OCI-LY3 (cell line): ENCODE measurements around the gene CFAP92.
"Not testable (repeated sequence)": the region's sequence is repeated elsewhere in the genome, so short reads cannot be mapped to it uniquely, and the experiment has no call there.

Experiments used
- H2AFZ ChIP-seq: fragments of 200-600, 300-600 bp; shearing (Covaris generic); 2 replicates; pipeline ENCODE4 v1.6.0; 2014; ENCODE audit warnings: antibody characterized with exemption, low read depth, low read length
- H3K27ac ChIP-seq: fragments of 200-600, 300-600 bp; sonication (generic); 2 replicates; pipeline ENCODE4 v1.5.1; 2014; ENCODE audit warnings: mild to moderate bottlenecking, low read length, moderate library complexity, mixed read lengths
- H3K27me3 ChIP-seq: fragments of 200-600, 300-600 bp; sonication (generic); 2 replicates; pipeline ENCODE4 v1.6.1; 2014; ENCODE audit warnings: low read depth, low read length, mixed read lengths
- H3K36me3 ChIP-seq: fragments of 200-600, 300-600 bp; sonication (generic); replicated peaks from 2 replicates; pipeline ENCODE3; 2014; ENCODE audit warnings: low read depth, low read length, mixed read lengths
- H3K4me1 ChIP-seq: fragments of 300-600, 200-600 bp; sonication (generic); 2 replicates; pipeline ENCODE4 v1.6.1; 2014; ENCODE audit warnings: low read length, mixed read lengths
- H3K4me2 ChIP-seq: fragments of 200-600, 300-600 bp; sonication (generic); 2 replicates; pipeline ENCODE4 v1.6.1; 2014; ENCODE audit warnings: low read length, mixed read lengths
- H3K4me3 ChIP-seq: fragments of 300-600, 200-600 bp; sonication (generic); 2 replicates; pipeline ENCODE4 v1.5.1; 2014; ENCODE audit warnings: antibody characterized with exemption, mild to moderate bottlenecking, low read length, moderate library complexity
- H3K79me2 ChIP-seq: fragments of 300-600, 200-600 bp; shearing (Covaris generic); 2 replicates; pipeline ENCODE4 v1.6.1; 2014; ENCODE audit warnings: mild to moderate bottlenecking, low read length, mixed read lengths
- H3K9ac ChIP-seq: fragments of 300-600, 200-600 bp; shearing (Covaris generic); 2 replicates; pipeline ENCODE4 v1.6.0; 2014; ENCODE audit warnings: mild to moderate bottlenecking, low read length, moderate library complexity
- H3K9me3 ChIP-seq: fragments of 200-600, 300-600 bp; shearing (Covaris generic); 2 replicates; pipeline ENCODE4 v1.6.1; 2014; ENCODE audit warnings: low read length, mixed read lengths; ENCODE audit not compliant: insufficient read depth
- H4K20me1 ChIP-seq: fragments of 200-600, 300-600 bp; sonication (generic); 2 replicates; pipeline ENCODE4 v1.6.1; 2016; ENCODE audit warnings: low read length, mixed read lengths; ENCODE audit not compliant: insufficient read depth
- CTCF ChIP-seq: fragments of 200-600, 300-600 bp; sonication (generic); IDR thresholded peaks from 2 replicates; pipeline ENCODE4 v1.5.1; 2014; ENCODE audit warnings: antibody characterized with exemption, low read length, low read depth
- EZH2phosphoT487 ChIP-seq: fragments of 200-600 bp; shearing (Covaris generic); IDR thresholded peaks from 2 replicates; pipeline ENCODE4 v1.6.1; 2018; ENCODE audit warnings: antibody characterized with exemption, mixed run types, low read depth

The CFAP92 gene

DNA sequence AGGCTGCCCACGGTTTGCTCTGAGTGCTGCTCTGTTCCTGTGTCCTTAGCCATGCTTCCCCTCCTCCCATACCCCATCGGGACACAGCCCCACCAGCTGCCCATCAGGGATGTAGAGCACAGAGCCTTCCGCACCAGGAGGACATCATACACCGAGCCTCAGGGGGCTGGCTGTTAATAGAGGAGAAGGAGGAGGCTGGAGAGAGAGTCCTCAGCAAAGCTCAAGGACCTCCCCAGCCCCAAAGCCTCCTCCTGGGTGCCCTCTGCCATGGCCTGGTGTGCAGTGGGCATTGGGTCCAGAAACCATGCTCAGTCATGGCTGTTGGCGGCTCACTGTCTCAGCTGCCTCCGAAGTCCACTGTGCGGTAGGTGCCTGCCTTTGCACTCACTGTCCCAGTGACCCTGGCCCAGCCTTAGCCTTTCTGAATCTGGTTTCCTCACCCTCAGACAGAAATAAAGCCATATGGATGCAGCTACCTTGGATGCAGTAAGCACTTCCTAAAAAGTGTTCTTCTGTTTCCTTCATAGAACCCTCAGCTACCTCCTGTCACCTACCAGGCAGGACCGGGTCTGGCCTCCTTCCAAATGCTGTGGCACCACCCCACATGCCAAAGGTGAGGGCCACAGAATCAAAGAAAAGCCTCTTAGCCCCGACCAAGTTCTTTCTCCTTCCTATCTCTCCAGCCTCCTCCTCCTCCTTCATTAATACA, 60.5 kb downstream of the CFAP92 start:
- Histone ChIP-seq H3K4me3 (no peak overlapping the region), H3K36me3 (no peaks in the 10 kb centered on the region), H3K9me3 (peaks cover 7% of the 10 kb centered on the region; the same call in 1 of the 2 replicates), H3K9ac (no peak overlapping the region), H3K79me2 (no peaks in the 10 kb centered on the region), H3K27me3 (no peaks in the 10 kb centered on the region; the same call in 1 of the 2 replicates), H2AFZ (no peak overlapping the region), H3K4me1 (no peaks in the 10 kb centered on the region), H4K20me1 (no peaks in the 10 kb centered on the region), H3K4me2 (no peak overlapping the region), H3K27ac (no peak overlapping the region)
- TF ChIP-seq CTCF: no peak
- TF ChIP-seq EZH2phosphoT487: no peak

DNA sequence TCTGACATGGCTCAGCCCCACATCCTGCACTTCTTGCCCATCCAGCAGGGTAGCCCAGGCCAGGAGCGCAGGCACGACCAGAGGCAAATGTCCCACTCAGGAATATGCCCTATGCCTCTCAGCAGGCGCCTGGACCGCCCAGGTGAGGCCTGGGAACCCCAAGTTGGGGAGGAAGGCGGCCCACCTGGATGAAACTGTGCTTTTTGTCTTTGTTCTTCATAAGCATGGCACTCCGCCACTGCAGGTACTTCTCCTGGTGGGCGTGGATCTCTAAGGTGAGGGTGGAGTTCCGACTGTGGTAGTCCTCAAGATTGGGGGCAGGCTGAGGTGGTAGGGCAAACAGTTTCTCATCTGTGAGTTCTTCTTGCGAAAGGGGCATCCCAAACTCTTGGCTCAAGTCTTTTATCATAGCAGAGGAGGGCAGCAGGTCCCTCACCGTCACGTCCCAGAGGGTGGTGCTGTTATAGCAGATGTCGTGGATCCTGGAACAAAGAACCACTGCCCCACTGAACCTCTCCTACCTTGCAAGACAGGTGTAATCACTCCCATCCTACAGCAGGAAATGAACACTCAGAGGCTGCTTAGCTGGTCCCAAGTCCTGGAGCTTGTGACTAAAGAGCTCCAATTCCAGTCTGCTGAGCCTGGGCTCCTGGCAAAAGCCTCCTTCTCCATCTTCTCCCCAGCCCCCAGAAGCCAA, 61.2 kb downstream of the CFAP92 start:
- Histone ChIP-seq H3K4me2 (no peak overlapping the region), H3K27me3 (no peaks in the 10 kb centered on the region; the same call in 1 of the 2 replicates), H3K4me1 (no peaks in the 10 kb centered on the region), H4K20me1 (no peaks in the 10 kb centered on the region), H3K36me3 (no peaks in the 10 kb centered on the region), H3K4me3 (no peak overlapping the region), H3K9me3 (peaks cover 7% of the 10 kb centered on the region; the same call in 1 of the 2 replicates), H3K27ac (no peak overlapping the region), H2AFZ (no peak overlapping the region), H3K9ac (no peak overlapping the region), H3K79me2 (no peaks in the 10 kb centered on the region)
- TF ChIP-seq CTCF (no peak), EZH2phosphoT487 (no peak)

DNA sequence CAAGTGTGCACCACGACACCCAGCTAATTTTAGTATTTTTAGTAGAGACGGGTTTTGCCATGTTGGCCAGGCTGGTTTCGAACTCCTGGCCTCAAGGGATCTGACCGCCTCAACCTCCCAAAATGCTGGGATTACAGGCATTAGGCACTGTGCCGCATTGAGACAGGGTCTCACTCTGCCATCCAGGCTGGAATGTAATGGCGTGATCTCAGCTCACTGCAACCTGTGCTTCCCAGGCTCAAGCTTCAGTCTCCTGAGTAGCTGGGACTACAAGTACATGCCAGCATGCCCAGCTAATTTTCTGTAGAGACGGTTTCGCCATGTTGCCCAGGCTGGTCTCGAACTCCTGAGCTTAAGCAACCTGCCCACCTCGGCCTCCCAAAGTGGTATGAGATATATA, 62.8 kb downstream of the CFAP92 start:
- H3K9me3 ChIP-seq: peaks cover 7% of the 10 kb centered on the region; the same call in 1 of the 2 replicates
- H3K4me1 ChIP-seq: no peaks in the 10 kb centered on the region
- H4K20me1 ChIP-seq: no peaks in the 10 kb centered on the region
- no peak overlapping the region for H3K4me3 ChIP-seq
- H2AFZ ChIP-seq: no peak overlapping the region
- no peak for TF ChIP-seq CTCF
- TF ChIP-seq EZH2phosphoT487: no peak
- H3K36me3 ChIP-seq: no peaks in the 10 kb centered on the region
- H3K9ac ChIP-seq: no peak overlapping the region
- H3K4me2 ChIP-seq: no peak overlapping the region
- H3K79me2 ChIP-seq: no peaks in the 10 kb centered on the region
- no peaks in the 10 kb centered on the region; the same call in 1 of the 2 replicates for H3K27me3 ChIP-seq
- H3K27ac ChIP-seq: no peak overlapping the region

- Histone ChIP-seq H3K79me2 (no peaks in the 10 kb centered on the region), H3K4me3 (no peak overlapping the region), H3K36me3 (no peaks in the 10 kb centered on the region), H3K27me3 (no peaks in the 10 kb centered on the region; the same call in 1 of the 2 replicates), H4K20me1 (no peaks in the 10 kb centered on the region), H2AFZ (no peak overlapping the region), H3K4me2 (no peak overlapping the region), H3K9me3 (peaks cover 17% of the 10 kb centered on the region; the same call in 1 of the 2 replicates), H3K4me1 (no peaks in the 10 kb centered on the region), H3K27ac (no peak overlapping the region), H3K9ac (no peak overlapping the region)
- TF ChIP-seq EZH2phosphoT487: no peak
- TF ChIP-seq CTCF: no peak
These were observed 64.5 kb downstream of the CFAP92 start for GRCh38 chr3:128929364-128929763.

DNA sequence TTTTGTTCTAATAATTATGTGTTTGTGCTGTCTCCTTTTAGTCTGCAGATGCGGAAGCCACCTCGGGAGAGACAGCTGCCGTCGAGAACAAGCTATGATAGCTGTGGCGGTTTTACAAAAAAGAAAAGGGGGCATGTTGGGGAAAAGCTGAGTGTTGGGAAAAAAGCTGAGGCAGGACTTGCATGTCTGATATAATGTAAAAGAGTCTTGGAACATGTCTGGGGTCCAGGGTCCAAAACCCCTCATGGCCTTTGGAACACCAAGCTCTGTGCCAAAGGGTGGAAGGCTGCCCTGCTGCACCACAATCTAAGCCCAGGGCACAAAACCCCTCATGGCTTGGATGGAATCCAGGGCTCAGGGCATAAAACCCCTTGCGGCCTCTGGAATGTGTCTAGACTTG, 69.9 kb downstream of the CFAP92 start:
- not testable (repeated sequence) for H3K4me3 ChIP-seq, H3K9ac ChIP-seq, H3K27me3 ChIP-seq, H3K27ac ChIP-seq, H2AFZ ChIP-seq, H4K20me1 ChIP-seq, H3K4me1 ChIP-seq, H3K79me2 ChIP-seq, H3K4me2 ChIP-seq
- Histone ChIP-seq H3K36me3 (peaks cover 20% of the 10 kb centered on the region), H3K9me3 (peaks cover 21% of the 10 kb centered on the region; the same call in 1 of the 2 replicates)
